Vagina (tissue), 2 donors: Measurements from ENCODE around the gene MRGPRF.

Source experiments
- POLR2A ChIP-seq, 2 donors: fragments of 450-650 bp; IDR thresholded peaks; one replicate each; pipeline ENCODE4 v1.6.1; 2017; ENCODE audit warnings: antibody characterized with exemption in 2 of 2, mild to moderate bottlenecking in 2 of 2, moderate library complexity in 2 of 2
- TF ChIP-seq, protein P1 (sequence below), 3 experiments: fragments of 450-650 bp in 2 of 3; fragments of 200-600 bp in 1 of 3; sonication (generic) in 1 of 3; IDR thresholded peaks; one replicate each; pipeline ENCODE4 v1.5.1; 2017 to 2019; ENCODE audit warnings: antibody characterized with exemption in 3 of 3, mild to moderate bottlenecking in 2 of 3, moderate library complexity in 2 of 3

DNA sequence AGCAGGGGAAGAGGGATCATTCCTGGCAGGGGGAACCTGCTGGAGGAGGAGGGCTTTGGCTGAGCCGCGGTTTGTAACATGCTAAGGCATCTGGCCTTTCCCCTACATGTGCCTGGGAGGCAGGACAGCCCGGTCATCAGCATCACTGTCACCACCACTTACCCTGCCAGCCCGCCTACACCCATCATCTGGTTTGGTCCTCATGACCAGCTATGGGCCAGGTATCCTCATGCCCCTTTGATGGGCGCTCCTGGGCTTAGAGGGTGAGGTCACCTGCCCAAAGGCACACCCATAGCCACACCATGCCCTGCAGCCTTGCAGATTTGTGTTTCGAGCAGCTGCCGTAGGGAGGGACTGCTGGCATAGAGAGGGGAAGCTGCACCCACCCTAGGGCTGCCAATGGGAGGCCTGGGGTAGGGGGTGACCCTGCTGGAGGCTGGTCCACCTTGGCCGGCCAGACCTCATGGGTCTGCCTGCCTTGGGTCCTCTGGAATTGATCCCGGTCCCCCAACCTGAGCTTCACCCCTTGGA lies 2.6 kb downstream of the MRGPRF start:
- TF ChIP-seq, protein P1, sequence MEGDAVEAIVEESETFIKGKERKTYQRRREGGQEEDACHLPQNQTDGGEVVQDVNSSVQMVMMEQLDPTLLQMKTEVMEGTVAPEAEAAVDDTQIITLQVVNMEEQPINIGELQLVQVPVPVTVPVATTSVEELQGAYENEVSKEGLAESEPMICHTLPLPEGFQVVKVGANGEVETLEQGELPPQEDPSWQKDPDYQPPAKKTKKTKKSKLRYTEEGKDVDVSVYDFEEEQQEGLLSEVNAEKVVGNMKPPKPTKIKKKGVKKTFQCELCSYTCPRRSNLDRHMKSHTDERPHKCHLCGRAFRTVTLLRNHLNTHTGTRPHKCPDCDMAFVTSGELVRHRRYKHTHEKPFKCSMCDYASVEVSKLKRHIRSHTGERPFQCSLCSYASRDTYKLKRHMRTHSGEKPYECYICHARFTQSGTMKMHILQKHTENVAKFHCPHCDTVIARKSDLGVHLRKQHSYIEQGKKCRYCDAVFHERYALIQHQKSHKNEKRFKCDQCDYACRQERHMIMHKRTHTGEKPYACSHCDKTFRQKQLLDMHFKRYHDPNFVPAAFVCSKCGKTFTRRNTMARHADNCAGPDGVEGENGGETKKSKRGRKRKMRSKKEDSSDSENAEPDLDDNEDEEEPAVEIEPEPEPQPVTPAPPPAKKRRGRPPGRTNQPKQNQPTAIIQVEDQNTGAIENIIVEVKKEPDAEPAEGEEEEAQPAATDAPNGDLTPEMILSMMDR (IDR thresholded peaks at IDR 0.05), result no peak
- TF ChIP-seq POLR2A (IDR thresholded peaks at IDR 0.05), result no peak
